ENCODE measurements around the gene ARHGEF7.
"Not testable (repeated sequence)": the region's sequence is repeated elsewhere in the genome, so short reads cannot be mapped to it uniquely, and the experiment has no call there.

The ARHGEF7 gene

GRCh38 chr13:111174377-111175114 is 59.4 kb downstream of the ARHGEF7 start:
- no peak for DNase-seq

- DNase-seq = no peak
Observed at GRCh38 chr13:111175372-111175771, 60.3 kb downstream of the ARHGEF7 start.

- DNase-seq = no peak
Observed at GRCh38 chr13:111175935-111176334, 60.8 kb downstream of the ARHGEF7 start.

GRCh38 chr13:111176421-111176820 is 61.3 kb downstream of the ARHGEF7 start:
- DNase-seq = no peak

- no peak for DNase-seq
Observed at GRCh38 chr13:111177081-111177711, 62.1 kb downstream of the ARHGEF7 start.

GRCh38 chr13:111177921-111178320 is 62.8 kb downstream of the ARHGEF7 start:
- DNase-seq = no peak

GRCh38 chr13:111178402-111178801 is 63.3 kb downstream of the ARHGEF7 start:
- no peak for DNase-seq

GRCh38 chr13:111179908-111180760 is 65.0 kb downstream of the ARHGEF7 start:
- no peak for DNase-seq

GRCh38 chr13:111181977-111182376 is 66.9 kb downstream of the ARHGEF7 start:
- DNase-seq = no peak

- no peak for DNase-seq
Observed at GRCh38 chr13:111183087-111183645, 68.1 kb downstream of the ARHGEF7 start.

- no peak for DNase-seq
Observed at GRCh38 chr13:111183959-111184358, 68.8 kb downstream of the ARHGEF7 start.

GRCh38 chr13:111184458-111185401 is 69.6 kb downstream of the ARHGEF7 start:
- DNase-seq = no peak

GRCh38 chr13:111186305-111186935 is 71.3 kb downstream of the ARHGEF7 start:
- no peak for DNase-seq

GRCh38 chr13:111187960-111188541 is 72.9 kb downstream of the ARHGEF7 start:
- no peak for DNase-seq

- not testable (repeated sequence) for DNase-seq
Observed at GRCh38 chr13:111189064-111189505, 74.0 kb downstream of the ARHGEF7 start.

GRCh38 chr13:111189516-111189915 is 74.4 kb downstream of the ARHGEF7 start:
- DNase-seq = not testable (repeated sequence)

GRCh38 chr13:111193223-111193622 is 78.1 kb downstream of the ARHGEF7 start:
- DNase-seq = not testable (repeated sequence)

- not testable (repeated sequence) for DNase-seq
Observed at GRCh38 chr13:111194651-111195050, 79.5 kb downstream of the ARHGEF7 start.

- not testable (repeated sequence) for DNase-seq
Observed at GRCh38 chr13:111198732-111199378, 83.7 kb downstream of the ARHGEF7 start.

GRCh38 chr13:111201304-111201940 is 86.3 kb downstream of the ARHGEF7 start:
- DNase-seq = no peak

Measured in activated gamma-delta T cell (primary cell).